Measurements from ENCODE around the gene FIZ1.
"Not testable (repeated sequence)": the region's sequence is repeated elsewhere in the genome, so short reads cannot be mapped to it uniquely, and the experiment has no call there.

The FIZ1 gene

DNA sequence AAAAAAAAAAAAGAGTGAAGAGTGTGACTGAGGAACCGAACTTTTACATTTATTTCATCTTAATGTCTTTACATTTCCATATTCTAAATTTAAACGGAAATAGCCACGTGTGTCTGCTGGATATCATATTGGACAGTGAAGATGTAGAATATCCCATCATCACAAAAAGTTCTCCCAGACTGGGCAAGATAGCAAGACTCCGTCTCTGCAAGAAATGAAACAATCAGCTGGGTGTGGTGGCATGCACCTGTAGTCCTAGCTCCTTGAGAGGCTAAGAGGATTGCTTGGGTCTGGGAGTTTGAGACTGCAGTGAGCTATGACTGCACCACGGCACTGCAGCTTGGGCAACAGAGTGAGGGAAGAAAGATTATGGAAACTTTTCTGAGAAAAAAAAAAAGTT, 22.6 kb downstream of the FIZ1 start:
- DNase-seq (ENCODE audit: low read depth in 2 of 2) = no peak

DNA sequence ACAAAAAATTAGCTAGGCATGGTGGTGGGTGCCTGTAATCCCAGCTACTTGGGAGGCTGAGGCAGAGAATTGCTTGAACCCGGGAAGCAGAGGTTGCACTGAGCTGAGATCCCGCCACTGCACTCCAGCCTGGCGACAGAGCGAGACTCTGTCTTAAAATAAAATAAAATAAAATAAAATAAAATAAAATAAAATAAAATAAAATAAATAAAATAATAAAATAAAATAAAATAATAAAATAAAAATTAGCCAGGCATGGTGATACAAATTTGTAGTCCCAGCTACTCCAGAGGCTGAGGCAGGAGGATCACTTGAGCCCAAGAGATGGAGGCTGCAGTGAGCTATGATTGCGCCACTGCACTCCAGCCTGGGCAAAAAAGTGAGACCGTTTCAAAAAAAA, 25.4 kb downstream of the FIZ1 start:
- DNase-seq (ENCODE audit: low read depth in 2 of 2) = not testable (repeated sequence)

DNA sequence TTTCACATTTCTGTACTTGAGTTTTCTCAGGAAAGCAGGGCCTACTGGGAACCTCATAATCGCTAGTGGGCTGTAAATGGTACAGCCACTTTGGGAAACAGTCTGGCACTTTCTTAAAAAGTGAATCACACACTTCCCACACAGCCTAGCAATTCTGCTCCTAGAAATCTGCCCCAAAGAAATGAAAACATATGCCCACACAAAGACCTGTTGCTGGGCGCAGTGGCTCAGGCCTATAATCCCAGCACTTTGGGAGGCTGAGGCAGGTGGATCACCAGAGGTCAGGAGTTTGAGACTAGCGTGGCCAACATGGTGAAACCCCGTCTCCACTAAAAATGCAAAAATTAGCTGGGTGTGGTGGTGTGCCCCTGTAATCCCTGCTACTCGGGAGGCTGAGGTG, 29.8 kb downstream of the FIZ1 start:
- not testable (repeated sequence) for DNase-seq (ENCODE audit: low read depth in 2 of 2)

DNA sequence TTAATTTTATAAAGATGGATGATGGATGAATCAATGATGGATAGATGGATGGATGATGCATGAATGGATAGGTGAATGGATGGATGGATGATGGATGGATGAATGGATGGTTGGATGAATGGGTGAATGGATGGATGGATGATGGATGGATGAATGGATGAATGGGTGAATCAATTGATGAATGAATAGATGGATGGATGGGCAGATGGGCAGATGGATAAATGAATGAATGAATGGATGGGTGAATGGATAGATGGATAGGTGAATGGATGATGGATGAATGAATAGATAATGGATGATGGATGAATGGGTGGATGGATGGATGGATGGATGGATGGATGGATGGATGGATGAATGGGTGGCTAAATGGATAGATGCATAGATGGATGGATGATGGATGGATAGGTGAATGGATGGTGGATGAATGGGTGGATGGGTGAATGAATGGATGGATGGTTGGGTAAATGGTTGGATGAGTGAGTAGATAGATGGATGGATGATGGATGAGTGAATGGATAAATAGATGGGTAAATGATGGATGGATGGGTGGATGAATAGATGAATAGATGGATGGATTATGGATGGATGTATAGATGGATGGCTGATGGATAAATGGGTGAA, 31.5 kb downstream of the FIZ1 start:
- DNase-seq (ENCODE audit: low read depth in 2 of 2) = no peak

DNA sequence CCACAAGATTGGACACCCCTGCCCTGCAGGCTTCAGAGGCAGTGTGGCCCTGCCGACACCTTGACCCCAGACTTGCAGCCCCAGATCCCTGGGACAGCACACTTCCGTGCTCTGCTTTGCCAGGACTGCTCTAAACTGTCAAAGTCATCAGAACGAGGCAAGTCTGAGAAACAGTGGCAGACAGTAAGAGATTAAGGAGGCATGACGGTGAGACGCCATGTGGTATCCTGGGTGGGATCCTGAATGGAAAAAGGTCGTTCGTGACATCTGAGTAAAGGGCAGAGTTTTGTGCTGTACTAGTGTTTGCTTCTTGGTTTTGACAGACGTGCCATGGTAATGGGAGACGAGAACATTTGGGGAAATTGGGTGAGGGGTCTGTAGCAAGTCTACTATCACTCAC, 32.5 kb downstream of the FIZ1 start:
- no peak for DNase-seq (ENCODE audit: low read depth in 2 of 2)

DNA sequence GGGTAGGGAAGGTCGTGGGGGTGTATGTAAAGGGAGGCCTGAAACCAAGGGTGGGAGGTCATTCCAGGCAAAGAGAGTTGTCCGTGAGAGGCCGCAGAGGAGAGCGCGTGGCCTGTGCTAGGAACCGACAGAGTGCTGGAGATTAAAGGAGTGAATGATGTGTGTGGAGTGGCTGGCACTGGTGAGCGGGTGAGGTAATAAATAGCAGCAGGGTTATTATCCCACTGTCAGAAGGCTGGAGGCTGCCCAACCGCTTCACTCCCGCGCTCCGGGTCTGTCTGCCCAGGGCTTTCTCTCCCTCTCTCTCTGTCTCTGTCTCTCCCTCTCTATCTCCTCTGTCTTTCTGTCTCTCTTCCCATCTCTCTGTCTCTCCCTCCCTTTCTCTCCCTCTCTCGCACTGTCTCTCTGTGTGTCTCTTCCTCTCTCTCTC, 36.0 kb downstream of the FIZ1 start:
- DNase-seq (ENCODE audit: low read depth in 2 of 2) = no peak

DNA sequence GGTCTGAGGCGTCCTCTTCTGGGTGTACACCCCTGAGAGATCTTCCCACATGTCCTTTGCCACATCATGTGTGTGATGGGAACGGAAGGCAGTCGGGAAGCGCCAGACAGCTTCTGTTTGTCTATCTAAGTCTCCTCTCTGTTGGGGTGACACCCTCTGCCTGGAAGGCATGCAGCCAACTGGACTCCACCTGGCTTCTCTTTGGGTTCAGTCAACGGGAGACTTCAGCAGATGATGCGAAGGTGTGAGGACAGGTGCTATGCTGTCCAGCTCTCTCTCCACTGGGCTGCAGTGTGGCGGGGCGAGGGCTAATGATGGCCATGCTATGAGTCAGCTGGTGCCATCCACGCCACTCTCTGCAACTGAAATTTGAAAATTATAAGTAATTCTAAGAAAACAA, 39.6 kb downstream of the FIZ1 start:
- no peak for DNase-seq (ENCODE audit: low read depth in 2 of 2)

DNA sequence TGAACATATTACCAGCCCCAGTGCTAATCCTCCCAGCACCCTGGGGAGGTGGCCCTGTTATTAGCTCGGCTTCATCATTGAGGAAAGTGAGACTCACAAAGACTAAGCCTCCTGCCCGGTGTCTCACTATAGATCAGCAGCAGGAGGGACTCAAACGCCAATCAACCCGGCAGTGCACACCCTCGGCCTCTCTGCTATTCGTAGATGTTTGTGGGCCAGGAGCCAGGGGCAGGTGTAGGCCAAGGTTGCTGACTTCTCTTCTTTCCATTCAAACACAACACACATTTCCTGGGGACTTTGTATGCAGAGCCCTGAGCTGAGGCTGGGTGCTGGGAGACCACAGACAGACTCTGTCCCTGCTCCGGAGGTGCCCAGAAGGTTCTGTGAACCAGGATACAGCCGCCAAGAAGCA, 44.6 kb downstream of the FIZ1 start:
- DNase-seq (ENCODE audit: low read depth in 2 of 2) = no peak

DNA sequence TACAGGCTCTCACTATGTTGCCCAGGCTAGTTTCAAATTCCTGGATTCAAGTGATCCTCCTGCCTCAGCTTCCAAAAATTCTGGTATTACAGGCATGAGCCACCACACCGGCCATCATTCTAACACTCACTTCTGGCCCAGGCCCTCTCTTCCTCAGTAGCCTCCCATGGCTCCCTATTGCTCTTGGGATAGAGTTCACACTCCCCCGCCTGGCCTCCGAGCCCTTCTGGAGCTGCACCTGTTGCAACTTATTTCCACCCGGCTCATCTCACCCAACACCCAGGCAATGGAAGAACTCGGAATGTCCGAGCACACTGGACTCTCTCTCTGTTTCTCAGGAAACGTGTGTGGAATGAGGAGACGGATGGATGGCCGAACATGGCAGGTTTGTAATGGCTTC, 45.0 kb downstream of the FIZ1 start:
- no peak for DNase-seq (ENCODE audit: low read depth in 2 of 2)

DNA sequence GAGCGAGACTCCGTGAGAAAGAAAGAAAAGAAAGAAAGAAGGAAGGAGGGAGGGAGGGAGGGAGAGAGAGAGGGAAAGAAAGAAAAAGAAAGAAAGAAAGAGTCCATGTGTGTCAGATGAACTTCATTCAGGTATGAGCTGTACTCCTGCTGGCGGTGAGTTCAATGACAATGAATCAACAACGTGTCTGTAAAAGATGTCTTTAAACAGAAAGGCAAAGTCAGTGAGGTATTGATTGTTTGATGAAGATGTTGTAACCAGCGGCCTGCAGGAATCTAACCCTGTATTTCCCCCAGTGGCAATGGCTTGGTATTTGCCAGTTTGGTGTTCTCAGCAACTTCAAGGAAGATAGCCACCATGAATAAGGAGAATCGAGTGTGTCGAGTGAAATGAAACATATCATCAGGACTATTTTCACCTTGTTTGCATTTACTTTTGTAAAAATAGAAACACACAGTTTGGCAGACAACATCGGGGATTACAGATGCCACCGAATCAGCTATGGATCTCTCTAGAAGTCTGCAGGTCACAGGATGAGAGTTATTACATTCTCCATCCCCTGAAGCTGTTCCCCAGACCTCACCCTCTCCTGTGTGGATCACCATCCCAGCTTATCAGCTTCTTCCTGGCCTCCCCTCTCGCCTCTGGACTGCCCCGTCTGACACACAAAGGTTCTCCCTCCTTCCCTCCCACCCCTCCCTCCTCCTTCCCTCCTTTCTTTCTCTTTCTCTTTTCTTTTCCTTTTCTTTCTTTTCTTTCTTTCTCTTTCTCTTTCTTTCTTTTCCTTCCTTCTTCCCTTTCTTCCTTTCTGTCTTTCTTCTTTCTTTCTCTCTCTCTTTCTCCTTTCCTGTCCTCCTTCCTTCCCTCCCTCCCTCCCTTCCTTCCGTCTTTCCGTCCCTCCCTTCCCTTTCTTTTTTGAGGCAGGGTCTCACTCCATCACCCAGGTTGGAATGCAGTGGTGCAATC, 45.8 kb downstream of the FIZ1 start:
- DNase-seq (ENCODE audit: low read depth in 2 of 2) = no peak

DNA sequence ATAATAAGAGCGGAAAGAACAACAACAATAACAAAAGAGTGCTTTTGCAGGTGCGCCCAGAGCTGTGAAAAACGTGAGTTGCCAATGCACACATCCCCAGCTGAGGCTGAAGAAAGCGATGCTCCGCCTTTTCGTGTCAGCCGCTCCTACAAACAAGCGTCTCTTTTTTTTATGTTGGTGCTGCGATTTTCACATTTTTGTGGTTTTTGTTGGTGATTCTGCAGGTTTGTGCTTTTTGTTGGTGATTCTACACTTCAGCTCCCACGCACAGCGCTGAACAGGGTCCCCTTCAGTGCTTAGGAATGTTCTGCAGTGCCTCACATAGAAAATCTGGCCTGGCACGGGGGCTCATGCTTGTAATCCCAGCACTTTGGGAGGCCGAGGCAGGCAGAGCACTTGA, 46.7 kb downstream of the FIZ1 start:
- DNase-seq (ENCODE audit: low read depth in 2 of 2) = no peak

DNA sequence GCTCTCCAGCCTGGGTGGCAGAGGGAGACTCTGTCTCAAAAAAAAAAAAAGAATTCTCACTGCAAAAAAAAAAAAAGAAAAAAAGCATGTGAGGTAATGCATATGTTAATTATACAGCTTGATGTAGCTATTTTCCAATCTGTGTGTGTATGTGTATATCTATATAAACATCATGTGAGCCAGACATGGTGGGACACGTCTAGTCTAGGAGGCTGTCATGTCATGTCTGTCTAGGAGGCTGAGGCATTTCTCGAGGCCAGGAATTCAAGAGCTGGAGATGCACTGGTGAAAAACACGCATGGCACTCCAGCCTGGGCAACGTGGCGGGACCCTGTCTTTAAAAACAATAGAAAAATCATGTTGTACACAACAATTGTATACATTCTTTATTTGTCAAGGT, 47.1 kb downstream of the FIZ1 start:
- DNase-seq (ENCODE audit: low read depth in 2 of 2) = no peak

DNA sequence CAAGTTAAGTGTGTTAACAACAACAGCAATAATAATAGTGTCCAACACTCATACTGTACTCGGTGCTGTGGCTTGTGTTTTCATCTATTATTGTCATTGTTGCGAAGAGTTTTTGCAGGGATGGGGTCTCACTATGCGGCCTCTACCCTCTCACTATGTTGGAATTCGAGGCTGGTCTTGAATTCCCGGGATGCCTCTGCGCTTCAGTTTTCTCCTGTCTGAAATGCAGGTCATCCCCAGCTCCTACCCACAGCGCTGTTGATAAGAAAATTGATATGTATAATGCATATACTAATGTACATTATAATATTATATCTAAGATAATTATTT, 49.0 kb downstream of the FIZ1 start:
- DNase-seq (ENCODE audit: low read depth in 2 of 2) = no peak

DNA sequence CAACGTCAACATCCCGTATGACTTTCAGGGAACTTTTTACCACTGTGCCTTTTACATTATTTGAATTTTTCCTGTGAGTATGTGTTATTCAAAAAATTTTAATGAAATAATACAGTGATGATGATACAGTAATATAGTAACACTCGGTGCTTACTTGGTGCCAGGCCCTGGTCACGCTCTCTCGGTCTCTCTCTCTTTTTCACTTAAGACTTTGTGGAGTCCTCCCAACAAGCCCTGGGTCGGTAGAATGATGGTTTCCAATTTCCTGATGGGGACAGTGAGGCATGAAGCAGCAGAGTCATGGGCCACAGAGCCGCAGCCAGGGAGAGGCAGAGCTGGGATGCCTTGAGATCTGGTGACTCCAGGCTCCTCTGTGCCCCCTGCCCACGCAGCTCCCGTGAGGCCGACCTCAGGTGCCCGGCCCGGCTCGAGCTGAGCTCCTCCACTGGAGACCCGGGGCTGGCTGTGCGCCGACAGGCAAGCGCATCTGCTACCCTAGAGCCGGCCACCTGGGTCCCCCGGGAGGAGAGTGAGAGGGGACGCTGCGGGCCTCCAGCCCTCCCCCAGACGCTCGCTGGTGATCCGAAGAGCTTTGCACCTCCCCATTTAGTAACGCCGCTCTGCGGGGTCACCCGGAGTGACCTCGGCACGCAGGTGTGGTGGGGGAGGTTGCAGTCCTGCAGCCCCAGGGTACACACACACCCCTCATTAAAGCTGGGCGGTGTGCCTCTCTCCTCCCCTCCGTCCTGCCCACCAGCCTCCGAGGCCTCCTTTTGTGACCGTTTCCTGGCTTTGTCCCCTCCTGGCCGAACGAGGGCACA, 49.6 kb downstream of the FIZ1 start:
- DNase-seq (ENCODE audit: low read depth in 2 of 2) = no peak

DNA sequence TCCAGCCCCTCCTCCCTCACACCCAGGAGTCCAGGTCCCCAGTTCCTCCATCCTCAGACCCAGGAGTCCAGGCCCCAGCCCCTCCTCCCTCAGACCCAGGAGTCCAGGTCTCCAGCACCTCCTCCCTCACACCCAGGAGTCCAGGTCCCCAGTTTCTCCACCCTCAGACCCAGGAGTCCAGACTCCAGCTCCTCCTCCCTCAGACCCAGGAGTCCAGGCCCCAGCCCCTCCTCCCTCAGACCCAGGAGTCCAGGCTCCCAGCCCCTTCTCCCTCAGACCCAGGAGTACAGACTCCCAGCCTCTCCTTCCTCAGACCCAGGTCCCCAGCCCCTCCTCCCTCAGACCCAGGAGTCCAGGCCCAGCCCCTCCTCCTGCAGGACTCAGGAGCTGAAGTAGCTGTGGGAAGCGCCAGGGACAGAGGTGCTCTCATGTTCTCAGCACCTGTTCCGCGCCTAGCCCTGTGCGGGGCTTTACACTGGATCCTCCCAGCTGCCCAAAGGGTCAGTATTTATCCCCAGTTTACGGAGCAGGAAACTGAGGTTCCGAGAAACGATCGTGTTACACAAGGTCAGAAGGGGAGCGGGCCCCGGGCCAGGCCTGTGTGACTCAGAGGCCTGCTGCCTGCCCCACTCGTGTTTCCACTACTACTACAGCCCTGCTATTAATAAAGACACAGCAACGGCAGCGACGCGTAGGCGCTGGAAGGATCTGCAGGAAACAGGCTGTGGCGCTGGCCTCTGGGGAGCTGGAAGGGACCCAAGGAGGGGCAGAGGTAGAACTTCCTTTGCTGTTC, 52.3 kb downstream of the FIZ1 start:
- DNase-seq (ENCODE audit: low read depth in 2 of 2) = no peak

DNA sequence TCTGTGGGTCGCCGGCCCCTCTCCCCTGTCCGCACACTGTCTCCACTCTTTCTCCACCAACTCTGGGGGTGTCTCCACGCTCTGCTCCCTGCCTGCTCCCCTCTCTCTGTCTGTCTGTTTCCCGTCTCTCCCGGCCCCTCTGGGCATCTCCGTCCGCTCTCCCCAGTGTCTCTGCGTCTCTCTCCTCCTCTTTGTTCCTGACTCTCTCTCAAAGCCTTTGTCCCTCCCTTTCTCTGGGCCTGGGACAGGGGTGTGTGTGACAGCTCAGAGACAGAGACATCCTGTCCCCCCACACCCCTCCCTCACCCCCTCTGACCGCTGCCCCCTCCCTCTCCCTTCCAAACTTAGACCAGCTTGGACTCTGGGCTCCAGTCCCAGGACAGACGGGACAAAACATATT, 53.3 kb downstream of the FIZ1 start:
- DNase-seq (ENCODE audit: low read depth in 2 of 2) = no peak

DNA sequence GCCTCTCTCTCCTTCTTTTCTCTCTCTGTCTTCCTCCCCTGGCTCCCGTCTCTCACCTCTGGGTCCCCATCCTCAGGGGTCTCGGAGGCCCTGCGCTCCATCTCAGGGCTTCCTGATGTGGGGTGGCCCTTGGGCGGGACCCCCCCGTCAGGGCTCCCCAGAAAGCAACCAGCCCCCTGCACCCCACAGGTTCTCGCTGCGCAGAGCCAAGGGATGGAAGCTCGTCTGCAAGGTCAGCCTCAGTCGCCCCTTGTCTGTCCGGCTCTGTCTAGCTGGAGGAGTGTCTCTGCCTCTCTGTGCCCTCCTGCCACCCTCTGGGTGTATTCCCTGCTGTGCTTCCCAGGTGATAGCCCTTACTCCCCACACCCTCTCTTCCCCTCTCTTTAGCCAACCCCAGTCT, 53.9 kb downstream of the FIZ1 start, which contains the start of gene SBK3:
Gene SBK3, minus strand, starts transcription at position 101 of the 400 bp plus-strand sequence. Its CDS starts 0 bp downstream, at position 101.
- no peak for DNase-seq (ENCODE audit: low read depth in 2 of 2)

DNA sequence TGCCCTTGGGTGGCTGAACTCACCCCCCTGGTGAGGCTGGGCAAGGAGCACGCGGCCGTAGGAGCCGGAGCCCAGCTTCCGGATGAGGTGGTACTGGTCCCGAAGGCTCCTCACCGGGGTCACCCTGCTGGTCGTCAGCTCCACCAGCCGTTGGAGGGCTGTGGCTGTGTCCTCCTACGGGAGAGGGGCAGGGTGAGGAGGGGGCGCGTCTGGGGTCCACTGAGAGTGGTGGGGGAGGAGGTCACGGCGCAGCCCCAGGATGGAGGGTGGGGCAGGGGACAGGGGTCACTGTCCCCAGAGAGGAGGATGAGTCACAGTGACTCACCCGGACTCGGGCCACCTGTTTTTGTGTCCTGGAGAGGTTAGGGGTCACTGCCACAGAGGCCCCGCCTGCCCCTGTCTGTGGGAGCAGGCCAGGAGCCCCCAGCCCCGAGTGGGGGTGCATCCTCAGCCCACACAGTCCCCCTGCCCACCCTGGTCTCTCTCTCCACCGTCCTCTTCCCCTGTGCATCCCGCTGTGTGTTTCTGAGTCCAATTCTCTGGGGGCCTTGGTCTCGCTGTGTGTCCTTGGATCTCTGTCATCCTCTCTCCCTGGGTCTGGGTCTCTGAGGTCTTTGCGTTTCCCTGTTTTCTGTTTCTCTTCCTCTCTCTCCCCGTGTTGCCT, 54.4 kb downstream of the FIZ1 start:
- no peak for DNase-seq (ENCODE audit: low read depth in 2 of 2)

DNA sequence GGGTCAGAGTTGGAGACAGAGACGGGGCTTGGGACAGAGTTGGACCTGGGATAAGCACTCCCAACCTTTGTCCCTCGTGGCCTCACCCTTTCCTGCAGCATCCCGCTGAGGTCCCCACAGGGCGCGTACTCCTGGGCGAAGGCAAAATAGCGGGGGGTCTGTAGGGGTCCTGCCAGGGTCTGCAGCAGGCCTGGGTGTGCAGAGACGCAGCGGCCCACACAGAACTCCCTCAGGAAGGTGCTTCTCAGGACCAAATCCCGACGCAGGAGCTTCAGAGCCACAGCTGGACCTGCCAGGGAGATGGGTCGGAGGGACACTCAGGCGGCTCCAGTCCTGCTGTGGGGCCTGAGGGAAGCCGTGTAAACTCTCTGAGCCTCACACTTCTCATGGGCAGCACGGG, 55.3 kb downstream of the FIZ1 start:
- DNase-seq (ENCODE audit: low read depth in 2 of 2) = no peak

DNA sequence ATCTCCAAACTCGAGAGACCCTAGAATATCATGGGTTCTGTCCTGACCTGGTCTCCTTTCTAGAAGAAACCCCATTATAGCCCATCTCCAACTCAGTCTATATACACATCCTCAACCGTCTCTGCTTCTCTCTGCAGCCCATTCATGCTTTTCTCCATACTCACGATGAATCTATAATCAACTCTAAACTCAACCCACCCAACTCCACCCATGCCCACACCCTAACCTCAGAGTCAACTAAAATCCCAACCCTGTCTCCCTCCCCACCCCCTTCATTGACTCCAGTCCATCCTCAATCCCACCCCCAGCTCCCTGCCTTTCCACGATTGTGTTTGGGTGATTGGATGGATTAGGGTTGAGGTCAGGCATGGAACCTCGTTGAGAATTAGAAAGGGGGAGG, 55.8 kb downstream of the FIZ1 start:
- no peak for DNase-seq (ENCODE audit: low read depth in 2 of 2)

DNA sequence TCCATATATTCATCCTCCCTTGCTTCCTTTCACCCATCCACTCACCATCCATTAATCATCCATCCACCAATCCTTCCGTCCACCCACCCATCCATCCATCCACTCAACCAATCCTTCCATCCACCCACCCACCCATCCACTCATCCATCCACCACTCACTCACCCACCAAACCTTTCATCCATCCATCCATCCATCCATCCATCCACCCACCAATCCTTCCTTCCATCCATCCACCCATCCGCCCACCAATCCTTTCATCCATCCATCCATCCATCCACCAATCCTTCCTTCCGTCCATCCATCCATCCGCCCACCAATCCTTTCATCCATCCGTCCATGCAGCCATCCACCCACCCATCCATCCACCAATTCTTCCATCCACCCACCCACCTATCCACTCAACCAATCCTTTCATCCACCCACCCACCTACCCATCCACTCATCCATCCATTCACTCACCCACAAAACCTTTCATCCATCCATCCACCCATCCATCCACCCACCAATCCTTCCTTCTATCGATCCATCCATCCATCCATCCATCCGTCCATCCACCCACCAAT, 56.9 kb downstream of the FIZ1 start:
- DNase-seq (ENCODE audit: low read depth in 2 of 2) = no peak
